Measurements from ENCODE around the gene NLRX1. TPM values are rescaled to one million over a fixed set of nuclear protein-coding genes. Genes with fewer than 3 reads are reported as not detected.
"Not testable (repeated sequence)": the region's sequence is repeated elsewhere in the genome, so short reads cannot be mapped to it uniquely, and the experiment has no call there.

The NLRX1 gene
- total RNA-seq, 4 donors from 2014 or later, result 7.9 to 26.0 (median 14.7) TPM

- DNase-seq (ENCODE audit: low spot score), result no peak
- TF ChIP-seq CTCF (IDR thresholded peaks at IDR 0.05), result no peak
- ATAC-seq (ENCODE audit: low FRiP score), result no peak
Measured at GRCh38 chr11:119178166-119178680, 9.7 kb downstream of the NLRX1 start.

- ATAC-seq (ENCODE audit: low FRiP score) (no peak), DNase-seq (ENCODE audit: low spot score) (no peak)
- no peak for TF ChIP-seq CTCF (IDR thresholded peaks at IDR 0.05)
Measured at GRCh38 chr11:119179342-119179741, 10.8 kb downstream of the NLRX1 start.

GRCh38 chr11:119179983-119180382 is 11.5 kb downstream of the NLRX1 start:
- DNase-seq (ENCODE audit: low spot score) (no peak), ATAC-seq (ENCODE audit: low FRiP score) (no peak)
- no peak for TF ChIP-seq CTCF (IDR thresholded peaks at IDR 0.05)

- TF ChIP-seq CTCF (IDR thresholded peaks at IDR 0.05), result no peak
- DNase-seq (ENCODE audit: low spot score) (no peak), ATAC-seq (ENCODE audit: low FRiP score) (no peak)
Measured at GRCh38 chr11:119180729-119181676, 12.5 kb downstream of the NLRX1 start.

GRCh38 chr11:119181677-119182412 is 13.3 kb downstream of the NLRX1 start:
- TF ChIP-seq CTCF (IDR thresholded peaks at IDR 0.05), result no peak
- peak; percentile 18 for ATAC-seq (ENCODE audit: low FRiP score)
- DNase-seq (ENCODE audit: low spot score), result no peak

GRCh38 chr11:119184399-119184798 is 15.9 kb downstream of the NLRX1 start:
- ATAC-seq (ENCODE audit: low FRiP score), result not testable (repeated sequence)

GRCh38 chr11:119185981-119186634 is 17.6 kb downstream of the NLRX1 start:
- ATAC-seq (ENCODE audit: low FRiP score) (peak; percentile 1), DNase-seq (ENCODE audit: low spot score) (no peak)
- no peak for TF ChIP-seq CTCF (IDR thresholded peaks at IDR 0.05)

More at GRCh38 chr11:119184399-119184798, 15.9 kb downstream of the NLRX1 start:
- not testable (repeated sequence) for DNase-seq (ENCODE audit: low spot score)
